ENCODE results near the gene SPIRE1.

DNA sequence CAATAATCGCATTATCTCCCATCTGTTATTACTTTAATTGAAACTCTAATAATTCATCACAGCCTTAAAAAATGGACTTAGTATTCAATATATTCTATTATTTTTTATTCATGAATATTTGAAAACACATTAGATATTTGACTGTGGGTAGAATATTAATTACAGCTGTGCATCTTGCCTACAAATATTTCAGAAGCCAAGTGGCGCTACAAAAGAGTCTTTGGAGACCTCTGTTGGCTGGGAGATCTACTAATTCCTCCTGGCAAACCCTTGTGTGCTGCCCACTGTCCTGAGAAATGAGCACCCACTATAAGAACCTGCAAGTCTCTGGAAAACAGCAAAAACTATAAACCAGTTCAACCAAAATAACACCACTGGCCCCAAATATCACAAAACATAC is 195.7 kb downstream of the SPIRE1 start:
- TF ChIP-seq, protein P1, sequence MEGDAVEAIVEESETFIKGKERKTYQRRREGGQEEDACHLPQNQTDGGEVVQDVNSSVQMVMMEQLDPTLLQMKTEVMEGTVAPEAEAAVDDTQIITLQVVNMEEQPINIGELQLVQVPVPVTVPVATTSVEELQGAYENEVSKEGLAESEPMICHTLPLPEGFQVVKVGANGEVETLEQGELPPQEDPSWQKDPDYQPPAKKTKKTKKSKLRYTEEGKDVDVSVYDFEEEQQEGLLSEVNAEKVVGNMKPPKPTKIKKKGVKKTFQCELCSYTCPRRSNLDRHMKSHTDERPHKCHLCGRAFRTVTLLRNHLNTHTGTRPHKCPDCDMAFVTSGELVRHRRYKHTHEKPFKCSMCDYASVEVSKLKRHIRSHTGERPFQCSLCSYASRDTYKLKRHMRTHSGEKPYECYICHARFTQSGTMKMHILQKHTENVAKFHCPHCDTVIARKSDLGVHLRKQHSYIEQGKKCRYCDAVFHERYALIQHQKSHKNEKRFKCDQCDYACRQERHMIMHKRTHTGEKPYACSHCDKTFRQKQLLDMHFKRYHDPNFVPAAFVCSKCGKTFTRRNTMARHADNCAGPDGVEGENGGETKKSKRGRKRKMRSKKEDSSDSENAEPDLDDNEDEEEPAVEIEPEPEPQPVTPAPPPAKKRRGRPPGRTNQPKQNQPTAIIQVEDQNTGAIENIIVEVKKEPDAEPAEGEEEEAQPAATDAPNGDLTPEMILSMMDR (IDR thresholded peaks at IDR 0.05) = no peak
- TF ChIP-seq POLR2A (IDR thresholded peaks at IDR 0.05) = no peak
- no peak for TF ChIP-seq POLR2AphosphoS5 (IDR thresholded peaks at IDR 0.05)
- TF ChIP-seq EP300 (IDR thresholded peaks at IDR 0.05) = no peak
